GM18868 (cell line): Measurements from ENCODE around the gene OR1A2.
"Not testable (repeated sequence)": the region's sequence is repeated elsewhere in the genome, so short reads cannot be mapped to it uniquely, and the experiment has no call there.

Experiments
- ATAC-seq: cut with Tn5 transposase; IDR thresholded peaks from one replicate; pipeline ENCODE4 v1.9.1; 2021; ENCODE audit warnings: mild to moderate bottlenecking, moderate library complexity; ENCODE audit not compliant: unreplicated experiment

OR1A2 gene

GRCh38 chr17:3197219-3197618 is at the start of gene OR1A2:
Gene OR1A2 (plus strand): TSS chr17:3197519. CDS start chr17:3197519, 0 bp downstream.
- ATAC-seq = no peak

GRCh38 chr17:3157218-3157617 is 40.1 kb upstream of the OR1A2 start:
- ATAC-seq = no peak

- ATAC-seq = no peak
Measured at GRCh38 chr17:3167574-3167973, 29.7 kb upstream of the OR1A2 start.

GRCh38 chr17:3189961-3190360 is 7.4 kb upstream of the OR1A2 start:
- ATAC-seq = no peak

GRCh38 chr17:3207367-3207766 is 10.0 kb downstream of the OR1A2 start, which contains the start of gene OR1A1:
Gene OR1A1 (plus strand): TSS chr17:3207667. CDS start chr17:3215621, 7,954 bp downstream.
- no peak for ATAC-seq

- ATAC-seq = no peak
Measured at GRCh38 chr17:3208484-3208883, 11.2 kb downstream of the OR1A2 start.

- no peak for ATAC-seq
Measured at GRCh38 chr17:3213001-3213400, 15.7 kb downstream of the OR1A2 start.

- ATAC-seq = no peak
Measured at GRCh38 chr17:3213587-3213986, 16.3 kb downstream of the OR1A2 start.

- not testable (repeated sequence) for ATAC-seq
Measured at GRCh38 chr17:3219978-3220377, 22.7 kb downstream of the OR1A2 start.

- no peak for ATAC-seq
Measured at GRCh38 chr17:3221850-3222249, 24.5 kb downstream of the OR1A2 start.

GRCh38 chr17:3222505-3222904 is 25.2 kb downstream of the OR1A2 start:
- no peak for ATAC-seq

GRCh38 chr17:3224721-3225352 is 27.5 kb downstream of the OR1A2 start:
- not testable (repeated sequence) for ATAC-seq

- ATAC-seq = not testable (repeated sequence)
Measured at GRCh38 chr17:3232300-3232699, 35.0 kb downstream of the OR1A2 start.

- not testable (repeated sequence) for ATAC-seq
Measured at GRCh38 chr17:3238685-3239084, 41.4 kb downstream of the OR1A2 start.

- ATAC-seq = not testable (repeated sequence)
Measured at GRCh38 chr17:3241044-3241443, 43.7 kb downstream of the OR1A2 start.

GRCh38 chr17:3244841-3245240 is 47.5 kb downstream of the OR1A2 start:
- ATAC-seq = not testable (repeated sequence)
